HUDEP-2 (cell line): ENCODE results near the gene THSD4.

Experiments used
- DNase-seq, 76 experiments: peaks; one replicate each; lab custom pipeline; 2025; ENCODE audit not compliant: unreplicated experiment in 76 of 76; lab: John Stamatoyannopoulos, UW

The THSD4 gene

GRCh38 chr15:71687902-71688508 lies 572.7 kb downstream of the THSD4 start:
- no peak for DNase-seq

DNA sequence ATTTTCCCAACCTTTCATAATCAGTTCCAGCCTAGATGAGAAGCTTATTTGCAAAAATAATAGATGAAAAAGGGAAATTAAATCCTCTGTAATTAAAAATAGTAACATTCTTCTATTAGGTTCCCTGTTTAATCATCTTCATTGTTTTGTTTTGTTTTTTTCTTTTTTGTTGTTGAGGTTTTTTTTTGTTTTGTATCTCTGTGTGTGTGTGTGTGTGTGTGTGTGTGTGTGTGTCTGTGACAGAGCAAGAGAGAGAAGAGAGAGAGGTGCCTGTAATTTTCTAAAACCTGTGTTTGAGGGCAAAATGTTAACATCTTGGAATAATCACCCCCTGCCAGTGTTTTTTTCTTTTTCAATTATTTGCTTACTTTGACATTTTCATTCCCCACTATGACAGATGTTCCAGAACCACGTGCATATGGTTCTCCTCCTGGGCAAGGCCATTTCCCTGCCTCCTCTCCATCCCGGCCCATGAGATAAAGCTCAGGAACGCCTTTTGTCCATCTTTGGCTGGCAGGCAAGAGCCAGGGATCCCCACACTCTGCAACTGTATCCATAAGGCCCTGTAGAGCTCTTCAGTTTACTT lies 573.3 kb downstream of the THSD4 start:
- DNase-seq: no peak

DNA sequence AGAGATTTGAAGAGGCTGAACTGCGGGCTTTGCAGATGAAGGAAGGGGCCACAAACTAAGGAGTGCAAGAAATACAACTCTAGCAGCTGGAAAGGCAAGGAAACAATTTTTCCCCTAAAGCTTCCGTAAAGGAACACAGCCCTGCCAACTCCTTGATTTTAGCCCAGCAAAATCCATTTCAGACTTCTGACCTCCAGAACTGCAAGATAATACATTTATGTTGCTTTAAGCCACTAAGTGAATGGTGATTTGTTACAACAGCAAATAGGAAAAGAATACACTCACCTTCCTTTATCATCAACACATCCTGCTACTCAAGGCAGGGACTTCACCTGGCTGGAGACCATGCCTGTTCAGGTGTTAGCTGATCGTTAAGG lies 575.8 kb downstream of the THSD4 start:
- DNase-seq: no peak

DNA sequence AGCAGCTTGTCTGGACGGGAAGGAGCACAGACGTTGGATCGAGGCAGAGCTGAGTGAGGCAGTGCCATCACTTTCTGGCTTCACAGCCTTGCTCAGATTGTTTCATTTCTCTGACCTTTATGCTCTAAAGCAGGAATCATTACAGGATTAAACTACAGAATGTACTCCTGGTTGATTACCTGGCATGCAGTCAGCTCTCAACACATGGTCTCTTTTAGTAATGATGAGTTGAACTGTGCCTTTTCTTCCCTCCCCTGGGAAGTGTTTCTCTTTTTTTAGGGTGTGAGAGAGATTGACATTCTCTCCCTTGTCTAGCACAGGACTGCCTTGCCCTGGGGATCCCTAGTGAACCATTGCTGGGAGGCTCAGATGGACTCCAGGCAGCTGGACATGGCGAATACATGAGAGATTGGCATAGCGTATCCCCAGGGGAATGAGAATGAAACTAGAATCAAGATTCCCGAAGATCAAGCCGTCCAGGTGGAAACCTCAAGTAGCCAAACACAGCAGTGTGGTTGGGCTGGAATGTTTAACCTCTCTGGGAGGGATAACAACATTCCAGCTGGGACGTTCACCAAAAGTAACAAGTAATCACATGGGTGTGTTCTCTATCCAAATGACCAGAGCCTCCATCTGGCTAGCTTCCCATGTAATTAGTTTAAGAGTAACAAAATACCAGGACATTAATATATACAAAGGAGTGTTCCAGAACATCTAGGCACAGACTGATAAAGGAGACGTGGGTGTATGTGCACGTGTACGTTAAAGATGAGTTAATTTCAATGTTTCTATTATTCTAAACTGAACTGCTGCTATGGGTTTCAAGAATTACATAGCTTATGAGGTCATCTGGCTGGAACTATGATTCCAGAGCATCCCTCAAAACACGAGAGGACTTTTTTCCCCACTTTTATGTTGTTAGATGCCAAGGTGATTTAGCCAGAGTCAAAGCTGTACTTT lies 576.5 kb downstream of the THSD4 start:
- DNase-seq: no peak

DNA sequence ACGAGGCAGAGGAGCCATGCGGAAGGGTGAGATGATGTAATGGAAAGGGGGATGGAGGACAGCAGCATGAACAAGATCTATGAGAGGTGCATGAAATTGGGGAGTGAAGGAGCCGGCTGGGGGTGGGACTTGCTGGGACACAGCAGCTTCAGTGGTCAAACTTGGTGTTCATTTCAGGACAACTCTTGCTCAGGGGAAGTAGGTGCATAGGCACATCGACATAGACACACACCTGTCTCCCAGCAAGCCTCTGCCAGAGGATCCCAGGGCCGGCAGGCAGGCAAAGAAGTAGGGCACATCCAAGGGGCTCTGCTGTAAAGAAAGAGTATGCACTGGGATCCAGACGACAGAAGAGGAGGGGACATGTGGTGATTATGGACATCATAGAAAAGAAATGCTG lies 582.0 kb downstream of the THSD4 start:
- DNase-seq: no peak

GRCh38 chr15:71698030-71698429 lies 582.8 kb downstream of the THSD4 start:
- no peak for DNase-seq

- no peak for DNase-seq
Observed at GRCh38 chr15:71698742-71699141, 583.5 kb downstream of the THSD4 start.

- no peak for DNase-seq
Observed at GRCh38 chr15:71699977-71700376, 584.7 kb downstream of the THSD4 start.

GRCh38 chr15:71701808-71702207 lies 586.5 kb downstream of the THSD4 start:
- no peak for DNase-seq

DNA sequence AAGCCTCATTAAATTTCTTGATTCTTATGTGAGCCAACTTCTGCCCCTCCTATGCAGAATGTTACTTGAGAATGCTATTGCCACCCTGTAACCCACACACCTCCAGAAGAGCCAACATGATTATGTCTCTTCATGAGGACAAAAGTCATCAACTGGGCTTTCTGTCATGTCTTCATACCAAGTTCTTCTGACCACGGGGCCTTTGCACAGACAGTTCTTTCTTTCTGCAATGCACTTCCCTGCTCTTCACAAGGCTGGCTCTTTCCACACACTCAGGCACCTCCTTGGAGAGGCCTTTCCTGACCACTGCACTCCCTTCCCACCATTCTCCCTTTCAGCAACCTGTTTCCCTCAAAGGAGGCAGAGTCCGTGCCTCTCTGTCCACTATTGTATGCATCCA lies 587.2 kb downstream of the THSD4 start:
- DNase-seq: no peak

GRCh38 chr15:71705151-71705550 lies 589.9 kb downstream of the THSD4 start:
- DNase-seq: no peak

DNA sequence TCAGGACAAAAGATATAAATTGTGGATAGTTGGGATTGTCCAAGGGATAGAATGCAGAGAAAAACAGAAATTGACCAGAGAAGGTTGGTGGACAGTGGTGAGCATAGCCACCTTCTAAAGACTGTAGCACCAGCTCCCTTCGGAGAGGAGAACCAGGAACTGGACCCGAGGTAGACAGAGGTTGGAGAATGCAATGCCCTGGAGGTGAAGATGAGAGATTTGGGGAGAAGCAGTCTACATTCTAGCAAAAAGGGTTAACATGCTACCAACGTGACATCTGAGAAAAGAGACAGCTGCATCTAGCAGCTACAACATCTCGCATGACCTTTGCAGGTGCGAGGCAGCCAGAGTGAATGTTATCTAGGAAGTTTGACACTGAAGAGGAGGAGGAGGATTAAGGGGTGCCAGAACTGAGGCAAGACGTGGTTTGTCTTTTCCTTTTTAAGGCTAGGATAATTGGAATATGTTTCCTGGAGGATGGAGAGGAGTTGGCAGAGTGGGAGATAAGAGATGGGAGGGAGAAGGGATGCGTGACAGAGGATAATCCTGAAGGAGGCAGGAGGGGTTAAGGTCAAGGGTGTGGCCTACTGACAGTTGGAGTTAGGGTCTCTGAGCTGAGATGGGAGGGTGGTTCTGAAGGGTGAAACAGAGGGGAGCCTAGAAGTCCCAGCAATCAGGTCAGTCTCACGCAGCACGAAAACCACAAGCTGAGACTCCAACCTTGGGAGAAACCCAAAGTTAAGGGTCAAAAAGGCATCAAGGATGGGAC lies 591.4 kb downstream of the THSD4 start:
- DNase-seq: no peak

DNA sequence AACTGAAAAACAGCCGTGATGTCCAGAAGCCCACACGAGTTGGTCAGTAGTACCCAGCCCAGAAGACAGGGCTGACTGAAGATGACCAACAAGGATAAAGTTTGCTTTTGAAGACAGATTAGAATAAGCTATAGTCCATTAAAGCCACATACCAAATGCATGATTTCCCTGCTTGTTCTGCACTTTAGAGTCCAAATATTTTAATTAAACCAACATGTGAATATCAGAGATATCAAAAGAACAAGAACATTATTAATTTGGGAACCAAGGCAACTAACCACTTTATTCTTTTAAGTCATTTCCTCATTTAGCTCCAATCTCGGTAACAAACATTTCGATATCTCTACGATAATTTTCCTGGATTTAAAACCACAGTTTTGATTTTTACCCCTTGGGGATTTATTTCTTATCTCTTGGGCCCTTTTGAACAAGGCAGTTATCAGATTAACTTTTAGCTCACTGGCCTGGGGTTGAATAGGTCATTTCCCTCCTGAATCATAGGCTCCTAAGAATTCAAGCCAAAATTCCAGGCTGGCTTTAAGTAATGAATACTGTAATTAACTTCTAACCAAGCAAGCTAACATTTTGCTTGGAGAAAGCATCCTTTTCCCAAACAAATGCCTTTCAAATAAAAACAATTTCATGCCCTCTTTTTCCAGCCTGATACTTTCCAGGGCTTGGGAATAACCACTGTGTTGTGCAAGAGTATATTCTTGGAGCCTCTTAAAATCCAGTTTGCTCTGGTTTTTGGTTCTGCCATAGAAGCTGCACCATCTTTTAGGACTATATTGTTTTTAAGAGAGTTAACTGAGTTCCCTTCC lies 592.2 kb downstream of the THSD4 start:
- DNase-seq: no peak

DNA sequence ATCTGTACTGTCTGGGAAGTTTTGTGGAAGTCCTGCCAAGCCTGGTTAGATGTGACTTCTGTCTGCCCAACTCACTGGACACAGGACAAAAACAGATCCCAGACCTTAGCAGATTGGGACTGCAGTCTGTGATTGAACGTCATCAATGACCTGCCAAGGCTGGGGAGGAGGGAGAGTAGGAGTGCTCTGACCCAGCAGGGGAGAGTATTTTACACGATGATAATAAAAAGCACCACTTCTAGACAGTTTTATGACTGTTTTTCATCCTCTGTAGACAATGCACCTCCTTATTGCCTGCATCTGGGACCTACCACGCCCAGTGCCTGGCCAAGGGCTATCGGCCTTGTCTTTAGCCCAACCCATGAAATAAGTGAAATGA lies 592.8 kb downstream of the THSD4 start:
- no peak for DNase-seq

GRCh38 chr15:71708741-71709140 lies 593.5 kb downstream of the THSD4 start:
- no peak for DNase-seq

DNA sequence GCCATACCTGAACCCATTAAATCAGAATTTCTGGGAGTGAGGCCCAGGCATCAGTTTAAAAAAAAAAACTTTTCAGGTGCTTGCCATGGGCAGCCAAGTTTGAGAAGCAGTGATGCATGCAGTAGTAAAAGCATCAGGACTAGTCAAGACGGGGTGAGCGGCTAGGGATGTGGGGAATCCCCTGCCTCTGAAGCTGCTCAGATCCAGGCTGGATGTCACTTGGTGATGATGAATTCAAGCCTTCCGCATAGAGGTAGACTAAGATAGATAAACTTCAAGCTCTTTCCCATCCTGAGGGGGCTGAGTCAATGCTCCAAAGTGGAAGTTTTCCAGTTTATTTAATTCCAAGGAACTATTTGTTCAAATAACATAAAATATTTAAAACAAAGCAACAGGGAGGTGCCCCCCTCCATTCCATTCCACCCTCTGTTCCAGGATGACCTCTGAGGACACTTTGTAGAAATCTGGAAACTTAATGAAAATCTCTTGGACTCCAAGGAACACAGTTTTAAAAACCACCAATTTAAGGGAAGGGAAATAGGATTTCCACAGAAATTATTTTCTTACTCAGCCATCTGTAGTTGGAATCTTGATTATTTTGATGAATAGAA lies 594.6 kb downstream of the THSD4 start:
- DNase-seq: no peak

DNA sequence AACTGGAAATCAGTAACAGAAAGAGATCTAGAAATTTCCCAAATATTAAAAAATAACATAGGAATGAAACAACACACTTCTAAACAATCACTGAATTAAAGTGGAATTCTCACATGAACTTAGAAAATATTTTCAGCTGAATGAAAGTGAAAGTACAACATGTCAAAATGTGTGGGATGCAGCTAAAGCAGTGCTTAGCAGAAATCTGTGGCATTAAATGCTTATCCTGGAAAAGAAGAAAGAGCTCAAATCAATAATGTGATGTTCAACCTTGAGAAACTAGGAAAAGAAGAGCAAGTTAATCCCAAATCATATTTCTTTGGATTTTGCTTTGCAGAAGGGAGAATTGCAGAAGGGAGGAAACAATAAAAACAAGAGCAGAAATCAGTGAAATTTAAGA lies 596.9 kb downstream of the THSD4 start:
- DNase-seq: no peak

- no peak for DNase-seq
Observed at GRCh38 chr15:71713191-71713809, 598.0 kb downstream of the THSD4 start.

- no peak for DNase-seq
Observed at GRCh38 chr15:71715914-71716313, 600.6 kb downstream of the THSD4 start.
